ENCODE measurements around the gene LOXL1. TPM values are rescaled to one million over a fixed set of nuclear protein-coding genes. Genes with fewer than 3 reads are reported as not detected.
A peak's percentile ranks its signal among the peaks of the same experiment; 100 is the strongest.

LOXL1 gene
- total and polyA plus RNA-seq, 2 donors (not counting 1 experiment from before 2014, with no cell fraction given) = 0.21 to 0.49 TPM

GRCh38 chr15:73988445-73988969, 62.2 kb downstream of the LOXL1 start:
- Mint-ChIP-seq H3K27ac (no peak overlapping the region), H3K4me3 (no peak overlapping the region), H3K9me3 (ENCODE audit: insufficient read depth) (no peaks in the 10 kb centered on the region), H3K27me3 (no peaks in the 10 kb centered on the region), H3K4me1 (peaks cover 54% of the 10 kb centered on the region)
- POLR2A ChIA-PET = interaction anchor here (0.5 kb wide), 1 partner anchor 60 kb away, joined by 3 read pairs; no protein-coding TSS in a partner anchor
- no peaks in the 10 kb centered on the region for H3K36me3 ChIP-seq (replicated peaks in 1 of 2; ENCODE audit: control extremely low read depth in 1 of 2, control insufficient read depth in 1 of 2, extremely low read depth in 1 of 2, insufficient read depth in 2 of 2, low read length in 1 of 2)
- no peak for TF ChIP-seq EZH2 (IDR thresholded peaks at IDR 0.05; ENCODE audit: borderline replicate concordance, insufficient read depth, low read depth, low read length, poor library complexity, severe bottlenecking)
- TF ChIP-seq CTCF (IDR thresholded peaks at IDR 0.05) = no peak
- CTCF ChIA-PET = interaction anchor here (1.9 to 4.5 kb wide), 2 partner anchors 16 to 60 kb away, joined by 4 to 20 read pairs; no protein-coding TSS in a partner anchor
- DNase-seq (no peak), ATAC-seq (ENCODE audit: low read depth) (no peak)
- H3K27ac ChIP-seq (ENCODE audit: low read length in 2 of 2) = no peak overlapping the region
- H4K20me1 ChIP-seq (ENCODE audit: control insufficient read depth, insufficient read depth, low read length, poor library complexity, severe bottlenecking) = peaks cover 4% of the 10 kb centered on the region
- H3K4me2 ChIP-seq (replicated peaks; ENCODE audit: low read depth, low read length, poor library complexity, severe bottlenecking) = peak overlapping the region; percentile 12
- H2AFZ ChIP-seq (ENCODE audit: insufficient read depth, low read depth, low read length, poor library complexity, severe bottlenecking) = no peak overlapping the region
- 97% methylated on average over 13 of the region's 13 CpGs for WGBS (ENCODE audit: insufficient coverage)
- H3K9ac ChIP-seq (ENCODE audit: low read length) = no peak overlapping the region
- no peak overlapping the region for H3K4me3 ChIP-seq (ENCODE audit: control extremely low read depth in 1 of 5, extremely low read depth in 1 of 5, insufficient read depth in 1 of 5, low read depth in 2 of 5, low read length in 4 of 5)
- H3K79me2 ChIP-seq (ENCODE audit: control insufficient read depth, insufficient read depth, low read length) = peaks cover 23% of the 10 kb centered on the region
- intact Hi-C loops (cut with micrococcal nuclease) = no loop called here
- peaks cover 45 to 57% of the 10 kb centered on the region in 2 donors for H3K4me1 ChIP-seq (ENCODE audit: control insufficient read depth in 2 of 2, insufficient read depth in 2 of 2, low read length in 2 of 2)
- no peaks in the 10 kb centered on the region for H3K9me3 ChIP-seq (ENCODE audit: control extremely low read depth in 1 of 3, control insufficient read depth in 2 of 3, insufficient read depth in 1 of 3, low read length in 2 of 3)
- no peaks in the 10 kb centered on the region for H3K27me3 ChIP-seq (replicated peaks in 1 of 4; ENCODE audit: control extremely low read depth in 1 of 4, control insufficient read depth in 3 of 4, insufficient read depth in 4 of 4, low read length in 3 of 4)

DNA sequence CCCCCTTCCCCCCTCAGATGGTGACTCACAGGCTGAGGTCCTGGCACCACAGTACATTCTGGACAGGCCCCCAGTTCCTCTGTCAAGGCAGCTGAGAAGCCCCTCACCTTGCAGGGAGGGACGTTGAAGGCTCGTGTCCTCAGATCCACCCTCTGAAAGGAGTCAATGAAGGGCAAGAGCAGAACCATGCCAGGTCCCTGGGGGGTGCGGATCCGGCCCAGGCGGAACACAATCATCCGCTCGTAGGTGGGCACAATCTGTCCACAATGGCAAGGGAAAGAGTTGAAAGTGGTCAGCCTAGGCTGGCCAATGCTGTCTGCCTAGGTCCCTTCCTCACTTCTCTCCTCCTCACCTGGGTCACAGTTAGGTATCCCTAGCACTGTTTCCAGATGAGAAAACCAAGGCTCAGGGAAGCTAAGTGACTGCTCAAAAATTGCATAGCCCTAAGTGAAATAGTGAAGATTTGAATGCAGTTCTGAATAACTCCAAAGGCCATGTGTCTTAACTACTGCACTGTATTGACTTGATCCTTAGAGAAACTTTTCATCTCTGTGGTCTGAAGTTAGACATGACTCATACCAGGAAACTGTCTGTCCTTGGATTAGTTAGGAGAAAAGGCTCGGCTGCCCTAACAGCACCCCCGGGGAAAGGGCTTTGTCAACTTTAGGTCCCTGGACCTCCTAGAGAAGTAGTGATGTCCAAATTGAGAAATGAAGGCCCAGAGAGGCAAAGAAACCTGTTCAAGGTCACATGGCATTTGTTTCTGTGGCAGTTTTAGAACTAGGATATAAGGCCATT, 62.9 kb downstream of the LOXL1 start:
- no peak overlapping the region for H3K4me2 ChIP-seq (replicated peaks; ENCODE audit: low read depth, low read length, poor library complexity, severe bottlenecking)
- H3K27ac ChIP-seq (ENCODE audit: low read length in 2 of 2) = no peak overlapping the region
- CTCF ChIA-PET = interaction anchor here (1.9 to 4.5 kb wide), 2 partner anchors 16 to 59 kb away, joined by 4 to 20 read pairs; no protein-coding TSS in a partner anchor
- H3K27me3 ChIP-seq (replicated peaks in 1 of 4; ENCODE audit: control extremely low read depth in 1 of 4, control insufficient read depth in 3 of 4, insufficient read depth in 4 of 4, low read length in 3 of 4) = no peaks in the 10 kb centered on the region
- DNase-seq = no peak
- 98% methylated on average over 9 of the region's 9 CpGs for WGBS (ENCODE audit: insufficient coverage)
- H3K4me3 ChIP-seq (ENCODE audit: control extremely low read depth in 1 of 5, extremely low read depth in 1 of 5, insufficient read depth in 1 of 5, low read depth in 2 of 5, low read length in 4 of 5) = no peak overlapping the region
- POLR2A ChIA-PET = interaction anchor here (0.5 kb wide), 1 partner anchor 61 kb away, joined by 3 read pairs; no protein-coding TSS in a partner anchor
- no peaks in the 10 kb centered on the region for H3K9me3 Mint-ChIP-seq (ENCODE audit: insufficient read depth)
- intact Hi-C loops (cut with micrococcal nuclease) = no loop called here
- peaks cover 45 to 57% of the 10 kb centered on the region in 2 donors for H3K4me1 ChIP-seq (ENCODE audit: control insufficient read depth in 2 of 2, insufficient read depth in 2 of 2, low read length in 2 of 2)
- peaks cover 4% of the 10 kb centered on the region for H4K20me1 ChIP-seq (ENCODE audit: control insufficient read depth, insufficient read depth, low read length, poor library complexity, severe bottlenecking)
- no peak for TF ChIP-seq CTCF (IDR thresholded peaks at IDR 0.05)
- TF ChIP-seq EZH2 (IDR thresholded peaks at IDR 0.05; ENCODE audit: borderline replicate concordance, insufficient read depth, low read depth, low read length, poor library complexity, severe bottlenecking) = no peak
- H3K4me1 Mint-ChIP-seq = peaks cover 57% of the 10 kb centered on the region
- no peaks in the 10 kb centered on the region for H3K9me3 ChIP-seq (ENCODE audit: control extremely low read depth in 1 of 3, control insufficient read depth in 2 of 3, insufficient read depth in 1 of 3, low read length in 2 of 3)
- no peak overlapping the region for H3K4me3 Mint-ChIP-seq
- H3K27ac Mint-ChIP-seq = no peak overlapping the region
- H2AFZ ChIP-seq (ENCODE audit: insufficient read depth, low read depth, low read length, poor library complexity, severe bottlenecking) = no peak overlapping the region
- H3K9ac ChIP-seq (ENCODE audit: low read length) = no peak overlapping the region
- peaks cover 25% of the 10 kb centered on the region for H3K79me2 ChIP-seq (ENCODE audit: control insufficient read depth, insufficient read depth, low read length)
- H3K36me3 ChIP-seq (replicated peaks in 1 of 2; ENCODE audit: control extremely low read depth in 1 of 2, control insufficient read depth in 1 of 2, extremely low read depth in 1 of 2, insufficient read depth in 2 of 2, low read length in 1 of 2) = no peaks in the 10 kb centered on the region
- ATAC-seq (ENCODE audit: low read depth) = no peak
- no peaks in the 10 kb centered on the region for H3K27me3 Mint-ChIP-seq

Data from B cell (primary cell).